ENCODE measurements around the gene SCO2.
"Not testable (repeated sequence)": the region's sequence is repeated elsewhere in the genome, so short reads cannot be mapped to it uniquely, and the experiment has no call there.

SCO2 gene

GRCh38 chr22:50548921-50549790 lies 23.8 kb upstream of the SCO2 start:
- no peak for DNase-seq

- DNase-seq, result no peak
Measured at GRCh38 chr22:50548040-50548920, 22.9 kb upstream of the SCO2 start.

GRCh38 chr22:50547263-50547985 lies 22.0 kb upstream of the SCO2 start:
- DNase-seq, result no peak

- no peak for DNase-seq
Measured at GRCh38 chr22:50546326-50547262, 21.2 kb upstream of the SCO2 start.

GRCh38 chr22:50545522-50546325 lies 20.3 kb upstream of the SCO2 start, which contains the start of gene KLHDC7B:
TSS of gene KLHDC7B (plus strand) at chr22:50545899. CDS start at chr22:50546244, 345 bp downstream.
- DNase-seq, result no peak

GRCh38 chr22:50544746-50545253 lies 19.4 kb upstream of the SCO2 start:
- DNase-seq, result no peak

GRCh38 chr22:50544078-50544745 lies 18.8 kb upstream of the SCO2 start:
- DNase-seq, result peak; percentile 5

GRCh38 chr22:50542416-50542927 lies 17.1 kb upstream of the SCO2 start:
- no peak for DNase-seq

- not testable (repeated sequence) for DNase-seq
Measured at GRCh38 chr22:50541667-50542026, 16.2 kb upstream of the SCO2 start.

GRCh38 chr22:50540381-50540780 lies 15.0 kb upstream of the SCO2 start:
- DNase-seq, result no peak

GRCh38 chr22:50537765-50538164 lies 12.4 kb upstream of the SCO2 start:
- DNase-seq, result no peak

GRCh38 chr22:50536226-50536625 lies 10.8 kb upstream of the SCO2 start:
- no peak for DNase-seq

- DNase-seq, result no peak
Measured at GRCh38 chr22:50535113-50535512, 9.7 kb upstream of the SCO2 start.

GRCh38 chr22:50533856-50534711 lies 8.7 kb upstream of the SCO2 start:
- DNase-seq, result not testable (repeated sequence)

- DNase-seq, result no peak
Measured at GRCh38 chr22:50532824-50533796, 7.7 kb upstream of the SCO2 start.

GRCh38 chr22:50531962-50532674 lies 6.7 kb upstream of the SCO2 start:
- no peak for DNase-seq

- DNase-seq, result no peak
Measured at GRCh38 chr22:50531546-50531961, 6.2 kb upstream of the SCO2 start.
